ENCODE measurements around the gene SH3BGRL2. TPM values are rescaled to one million over a fixed set of nuclear protein-coding genes. Genes with fewer than 3 reads are reported as not detected.
A peak's percentile ranks its signal among the peaks of the same experiment; 100 is the strongest.

SH3BGRL2 gene
- total RNA-seq, 1 experiment from 2014 or later, result 46.1 TPM

DNA sequence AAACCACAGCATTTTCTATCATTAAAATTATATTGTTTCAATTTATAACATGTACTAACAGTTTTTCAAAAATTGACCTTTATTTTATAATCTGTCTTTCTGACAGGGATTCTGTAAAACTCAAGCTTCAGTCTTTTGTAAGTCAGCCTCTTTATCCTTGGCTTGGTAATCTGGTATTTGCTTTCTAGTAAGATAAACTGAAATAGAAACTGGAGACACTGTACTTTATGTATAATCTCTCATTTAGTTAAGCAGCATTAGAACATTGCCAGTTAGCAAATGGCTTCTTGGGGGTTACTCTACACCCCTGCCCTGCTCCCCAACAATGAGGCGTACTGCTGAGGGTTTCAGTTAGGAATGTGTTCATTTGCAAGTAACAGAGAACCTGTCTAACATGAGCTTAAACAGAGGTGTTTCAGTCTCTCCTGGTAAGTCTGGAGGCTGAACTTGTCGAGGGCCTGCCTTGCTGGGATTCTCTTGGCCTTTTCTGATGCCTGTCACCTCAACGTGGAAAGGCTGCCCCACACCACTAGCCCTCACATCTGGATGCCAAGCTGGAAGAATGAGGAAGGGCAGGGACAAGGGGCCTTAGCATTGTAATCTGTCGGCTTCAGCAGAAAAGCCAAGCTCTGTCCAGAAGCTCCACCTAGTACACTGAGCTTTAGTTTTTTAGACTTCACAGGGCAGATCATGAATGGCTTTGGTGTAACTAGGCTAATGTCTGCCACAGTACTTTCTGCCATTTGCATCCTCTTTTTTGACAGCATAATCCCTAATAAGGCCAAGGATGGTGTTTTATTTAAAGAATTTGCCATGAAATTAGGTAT is 34.8 kb downstream of the SH3BGRL2 start:
- Mint-ChIP-seq H3K4me3 (ENCODE audit: low read depth, unreplicated experiment) (no peak overlapping the region), H3K9me3 (ENCODE audit: low read depth, unreplicated experiment) (peaks cover 4% of the 10 kb centered on the region), H3K27me3 (ENCODE audit: unreplicated experiment) (no peaks in the 10 kb centered on the region), H3K36me3 (ENCODE audit: insufficient read depth, unreplicated experiment) (peaks cover 5% of the 10 kb centered on the region), H3K27ac (ENCODE audit: unreplicated experiment) (no peak overlapping the region), H3K4me1 (ENCODE audit: low read depth, unreplicated experiment) (peaks cover 17% of the 10 kb centered on the region)
- TF ChIP-seq, protein P1, sequence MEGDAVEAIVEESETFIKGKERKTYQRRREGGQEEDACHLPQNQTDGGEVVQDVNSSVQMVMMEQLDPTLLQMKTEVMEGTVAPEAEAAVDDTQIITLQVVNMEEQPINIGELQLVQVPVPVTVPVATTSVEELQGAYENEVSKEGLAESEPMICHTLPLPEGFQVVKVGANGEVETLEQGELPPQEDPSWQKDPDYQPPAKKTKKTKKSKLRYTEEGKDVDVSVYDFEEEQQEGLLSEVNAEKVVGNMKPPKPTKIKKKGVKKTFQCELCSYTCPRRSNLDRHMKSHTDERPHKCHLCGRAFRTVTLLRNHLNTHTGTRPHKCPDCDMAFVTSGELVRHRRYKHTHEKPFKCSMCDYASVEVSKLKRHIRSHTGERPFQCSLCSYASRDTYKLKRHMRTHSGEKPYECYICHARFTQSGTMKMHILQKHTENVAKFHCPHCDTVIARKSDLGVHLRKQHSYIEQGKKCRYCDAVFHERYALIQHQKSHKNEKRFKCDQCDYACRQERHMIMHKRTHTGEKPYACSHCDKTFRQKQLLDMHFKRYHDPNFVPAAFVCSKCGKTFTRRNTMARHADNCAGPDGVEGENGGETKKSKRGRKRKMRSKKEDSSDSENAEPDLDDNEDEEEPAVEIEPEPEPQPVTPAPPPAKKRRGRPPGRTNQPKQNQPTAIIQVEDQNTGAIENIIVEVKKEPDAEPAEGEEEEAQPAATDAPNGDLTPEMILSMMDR (IDR thresholded peaks at IDR 0.05; ENCODE audit: unreplicated experiment), result no peak
- no peak for DNase-seq
- intact Hi-C loops (cut with micrococcal nuclease; ENCODE audit: unreplicated experiment), result no loop called here
- BruUV-seq (replicated peaks), result no TSS peak
- CTCF ChIA-PET, result interaction anchor here (1.1 kb wide), 1 partner anchor 31 kb away, joined by 3 read pairs; no protein-coding TSS in a partner anchor

DNA sequence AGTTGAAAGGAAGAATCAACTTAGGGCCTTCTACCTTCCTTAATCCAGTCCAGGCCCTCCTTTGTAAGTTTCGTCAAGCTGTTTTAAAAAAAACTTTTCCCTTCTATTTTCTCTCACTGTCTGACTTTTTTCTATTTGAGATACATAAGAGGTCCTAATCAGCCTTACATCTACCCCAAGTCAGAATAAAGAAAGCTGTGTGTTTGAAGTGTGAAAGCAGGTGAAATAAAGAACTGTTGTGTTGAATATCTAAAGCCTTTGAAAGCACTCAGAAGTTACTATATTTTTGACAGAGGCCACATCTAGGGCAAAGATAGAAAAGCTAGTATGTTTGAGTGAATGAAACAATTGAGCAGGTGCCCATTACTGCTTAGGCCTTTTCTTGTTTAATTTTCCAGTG is 35.5 kb downstream of the SH3BGRL2 start:
- Mint-ChIP-seq H3K4me3 (ENCODE audit: low read depth, unreplicated experiment) (no peak overlapping the region), H3K27me3 (ENCODE audit: unreplicated experiment) (no peaks in the 10 kb centered on the region), H3K9me3 (ENCODE audit: low read depth, unreplicated experiment) (peaks cover 2% of the 10 kb centered on the region), H3K27ac (ENCODE audit: unreplicated experiment) (no peak overlapping the region), H3K36me3 (ENCODE audit: insufficient read depth, unreplicated experiment) (peaks cover 10% of the 10 kb centered on the region), H3K4me1 (ENCODE audit: low read depth, unreplicated experiment) (peaks cover 24% of the 10 kb centered on the region)
- BruUV-seq (replicated peaks), result no TSS peak
- TF ChIP-seq, protein P1 (IDR thresholded peaks at IDR 0.05; ENCODE audit: unreplicated experiment), result no peak
- intact Hi-C loops (cut with micrococcal nuclease; ENCODE audit: unreplicated experiment), result no loop called here
- CTCF ChIA-PET, result interaction anchor here (1.1 kb wide), 1 partner anchor 32 kb away, joined by 3 read pairs; no protein-coding TSS in a partner anchor
- no peak for DNase-seq

DNA sequence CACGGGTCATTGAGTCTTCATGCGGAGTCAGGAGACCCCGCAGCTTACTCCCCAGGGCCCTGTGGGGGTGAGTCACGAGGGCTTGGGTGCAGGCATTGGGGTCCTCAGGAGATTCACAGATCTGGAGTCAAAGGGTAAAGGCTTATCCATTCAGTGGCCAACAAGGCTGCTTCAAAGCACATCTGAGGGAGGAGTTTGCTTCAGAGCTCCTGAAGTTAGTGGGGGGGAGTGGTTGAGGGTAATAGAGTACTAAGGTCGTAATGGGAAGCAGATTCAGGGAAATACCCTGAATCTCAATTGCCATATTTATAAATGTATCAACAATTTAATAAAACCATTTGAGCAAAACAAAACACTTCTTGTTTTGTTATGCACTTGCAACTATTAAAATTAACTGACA is 37.3 kb downstream of the SH3BGRL2 start:
- DNase-seq, result no peak
- Mint-ChIP-seq H3K4me3 (ENCODE audit: low read depth, unreplicated experiment) (no peak overlapping the region), H3K27ac (ENCODE audit: unreplicated experiment) (no peak overlapping the region), H3K4me1 (ENCODE audit: low read depth, unreplicated experiment) (peaks cover 42% of the 10 kb centered on the region), H3K27me3 (ENCODE audit: unreplicated experiment) (no peaks in the 10 kb centered on the region), H3K36me3 (ENCODE audit: insufficient read depth, unreplicated experiment) (peaks cover 21% of the 10 kb centered on the region), H3K9me3 (ENCODE audit: low read depth, unreplicated experiment) (no peaks in the 10 kb centered on the region)
- BruUV-seq (replicated peaks), result no TSS peak
- intact Hi-C loops (cut with micrococcal nuclease; ENCODE audit: unreplicated experiment), result no loop called here
- CTCF ChIA-PET, result interaction anchor here (0.5 kb wide), 1 partner anchor 11 kb away, joined by 3 read pairs; no protein-coding TSS in a partner anchor
- TF ChIP-seq, protein P1 (IDR thresholded peaks at IDR 0.05; ENCODE audit: unreplicated experiment), result no peak

DNA sequence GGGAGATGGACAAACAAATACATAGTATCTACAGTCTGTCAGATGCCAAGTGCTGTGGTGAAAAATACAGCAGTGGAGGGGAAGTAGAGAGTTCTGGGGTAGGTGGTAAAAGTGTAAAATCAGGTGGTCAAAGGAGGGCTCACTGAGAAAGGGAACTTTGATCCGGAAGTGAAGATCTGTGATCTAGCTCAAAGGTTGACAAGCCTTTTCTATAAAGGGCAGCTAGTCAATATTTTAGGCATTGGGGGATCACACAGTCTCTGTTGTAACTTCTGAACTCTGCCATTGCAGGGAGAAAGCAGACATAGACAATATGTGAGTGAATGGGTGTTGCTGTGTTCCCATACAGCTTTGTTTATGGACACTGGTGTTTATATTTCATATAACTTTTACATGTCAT is 38.6 kb downstream of the SH3BGRL2 start:
- DNase-seq, result no peak
- Mint-ChIP-seq H3K4me1 (ENCODE audit: low read depth, unreplicated experiment) (peaks cover 54% of the 10 kb centered on the region), H3K9me3 (ENCODE audit: low read depth, unreplicated experiment) (no peaks in the 10 kb centered on the region), H3K27ac (ENCODE audit: unreplicated experiment) (peak overlapping the region; percentile 69), H3K4me3 (ENCODE audit: low read depth, unreplicated experiment) (no peak overlapping the region), H3K27me3 (ENCODE audit: unreplicated experiment) (no peaks in the 10 kb centered on the region), H3K36me3 (ENCODE audit: insufficient read depth, unreplicated experiment) (peaks cover 21% of the 10 kb centered on the region)
- BruUV-seq (replicated peaks), result no TSS peak
- TF ChIP-seq, protein P1 (IDR thresholded peaks at IDR 0.05; ENCODE audit: unreplicated experiment), result no peak
- intact Hi-C loops (cut with micrococcal nuclease; ENCODE audit: unreplicated experiment), result loop anchor here (2.0 to 10.0 kb wide), 5 partner anchors 35 to 595 kb away; partner anchors contain the start of genes HMGN3, LCA5 and PHIP
- CTCF ChIA-PET, result no interaction called here
